HepG2 (cell line): ENCODE data around the gene FSCN2. TPM values are rescaled to one million over a fixed set of nuclear protein-coding genes. Genes with fewer than 3 reads are reported as not detected.

Experiments used
- ATRX ChIP-seq: sonication (generic); formaldehyde crosslinking; IDR thresholded peaks from 2 replicates; pipeline ENCODE4 v1.4.0; 2020; ENCODE audit warnings: missing genetic modification reagents, borderline replicate concordance
- CCAR2 ChIP-seq: fragments of 200-400 bp; formaldehyde crosslinking; optimal IDR thresholded peaks from 2 replicates; pipeline ENCODE3; 2018; ENCODE audit warnings: low read depth, mild to moderate bottlenecking, low read length, moderate library complexity
- GMEB1 ChIP-seq: sonication (generic); formaldehyde crosslinking; IDR thresholded peaks from 2 replicates; pipeline ENCODE4 v1.5.1; 2020; ENCODE audit warnings: missing genetic modification reagents, mild to moderate bottlenecking, borderline replicate concordance
- GTF2F1 ChIP-seq: fragments of 150-350 bp; IDR thresholded peaks from 2 replicates; pipeline ENCODE4 v1.6.1; 2014; ENCODE audit warnings: low read length
- HES4 ChIP-seq: sonication (generic); formaldehyde crosslinking; IDR thresholded peaks from 2 replicates; pipeline ENCODE4 v1.9.0; 2021; ENCODE audit warnings: mild to moderate bottlenecking, missing genetic modification reagents, borderline replicate concordance
- HMG20A ChIP-seq: IDR thresholded peaks from 2 replicates; pipeline ENCODE4 v1.6.1; 2016; ENCODE audit warnings: borderline replicate concordance
- KLF11 ChIP-seq: IDR thresholded peaks from 2 replicates; pipeline ENCODE4 v1.6.1; 2016; ENCODE audit warnings: missing compliant biosample characterization
- MAFK ChIP-seq, 2 experiments: IDR thresholded peaks in 1 of 2; conservative IDR thresholded peaks in 1 of 2; 2 replicates each; pipeline ENCODE4 v1.6.1; 2011; ENCODE audit warnings: improper control_type of control experiment in 2 of 2, low read length in 2 of 2
- MAZ ChIP-seq, 2 experiments: sonication (generic) in 1 of 2; formaldehyde crosslinking in 1 of 2; IDR thresholded peaks; 2 replicates each; pipeline versions ENCODE4 v1.5.0 to v1.6.1; 2012 to 2020; ENCODE audit warnings: low read depth in 2 of 2, mild to moderate bottlenecking in 2 of 2, borderline replicate concordance in 1 of 2, improper control_type of control experiment in 1 of 2, low read length in 1 of 2, missing genetic modification reagents in 1 of 2, moderate library complexity in 1 of 2
- MTA3 ChIP-seq: sonication (generic); formaldehyde crosslinking; IDR thresholded peaks from 2 replicates; pipeline ENCODE4 v1.4.0; 2020; ENCODE audit warnings: missing genetic modification reagents
- NFE2L2 ChIP-seq: fragments of 150-350 bp; IDR thresholded peaks from 2 replicates; pipeline ENCODE4 v1.6.1; 2014; ENCODE audit warnings: low read length
- PAX8 ChIP-seq: sonication (generic); formaldehyde crosslinking; IDR thresholded peaks from 2 replicates; pipeline ENCODE4 v1.8.0; 2022; ENCODE audit warnings: mild to moderate bottlenecking, missing genetic modification reagents, borderline replicate concordance
- RFX3 ChIP-seq: IDR thresholded peaks from 2 replicates; pipeline ENCODE4 v1.6.1; 2016; ENCODE audit warnings: missing biosample characterization, missing genetic modification reagents
- SAFB2 ChIP-seq: sonication (generic); formaldehyde crosslinking; IDR thresholded peaks from 2 replicates; pipeline ENCODE4 v1.5.1; 2020; ENCODE audit warnings: missing genetic modification reagents, low read depth, mild to moderate bottlenecking, borderline replicate concordance
- SRSF9 ChIP-seq: fragments of 200-400 bp; formaldehyde crosslinking; IDR thresholded peaks from 2 replicates; pipeline ENCODE4 v1.6.1; 2018; ENCODE audit warnings: borderline replicate concordance, mild to moderate bottlenecking, low read depth, low read length; ENCODE audit not compliant: insufficient read depth, poor library complexity, severe bottlenecking
- TEAD3 ChIP-seq: optimal IDR thresholded peaks from 2 replicates; pipeline ENCODE3; 2016; ENCODE audit warnings: borderline replicate concordance
- ZNF260 ChIP-seq: sonication (generic); formaldehyde crosslinking; IDR thresholded peaks from 2 replicates; pipeline ENCODE4 v1.4.0; 2020; ENCODE audit warnings: missing genetic modification reagents, low read depth, mild to moderate bottlenecking, borderline replicate concordance
- ZNF263 ChIP-seq: sonication (generic); formaldehyde crosslinking; IDR thresholded peaks from 2 replicates; pipeline ENCODE4 v1.4.0; 2020; ENCODE audit warnings: missing genetic modification reagents
- ZNF264 ChIP-seq: sonication (generic); formaldehyde crosslinking; IDR thresholded peaks from 2 replicates; pipeline ENCODE4 v1.4.0; 2020; ENCODE audit warnings: missing genetic modification reagents
- ZNF343 ChIP-seq: sonication (generic); formaldehyde crosslinking; IDR thresholded peaks from 2 replicates; pipeline ENCODE4 v1.4.0; 2020; ENCODE audit warnings: mild to moderate bottlenecking, missing genetic modification reagents
- ZNF468 ChIP-seq: sonication (generic); formaldehyde crosslinking; IDR thresholded peaks from 2 replicates; pipeline ENCODE4 v1.8.0; 2022; ENCODE audit warnings: mild to moderate bottlenecking, moderate library complexity, missing genetic modification reagents
- ZNF580 ChIP-seq: IDR thresholded peaks from 2 replicates; pipeline ENCODE4 v1.6.1; 2016; ENCODE audit warnings: low read depth, borderline replicate concordance
- ZNF773 ChIP-seq: sonication (generic); formaldehyde crosslinking; IDR thresholded peaks from 2 replicates; pipeline ENCODE4 v1.4.0; 2020; ENCODE audit warnings: missing genetic modification reagents, borderline replicate concordance
- polyA plus RNA-seq, 8 experiments: library from polyadenylated mRNA; depleted of rRNA in 3 of 8; stranded (reverse) in 7 of 8; unstranded in 1 of 8; fragments of >200 nt; fragmentation: Illumina TruSeq in 4 of 8; extraction: Trizol in 4 of 8; gene quantifications; 2 replicates each; pipeline versions ENCODE4 v1.2.1 to v1.2.3, GENCODE V29; 2011 to 2016; ENCODE audit warnings: low read depth in 4 of 8, missing spikeins in 1 of 8, mixed read lengths in 1 of 8; ENCODE audit not compliant: insufficient read depth in 1 of 8
- total RNA-seq, 5 experiments: library from RNA; depleted of rRNA; stranded (reverse); fragments of >200 nt; fragmentation: Illumina TruSeq; extraction: Trizol; gene quantifications; 2 replicates each; pipeline ENCODE4 v1.2.3, GENCODE V29; 2016; ENCODE audit warnings: low read depth in 1 of 5
- TF ChIP-seq, protein P1 (sequence below): sonication (generic); formaldehyde crosslinking; conservative IDR thresholded peaks from 2 replicates; pipeline ENCODE4 v1.5.0; 2020; ENCODE audit warnings: missing genetic modification reagents

The FSCN2 gene
- total and polyA plus RNA-seq, 2 of the 13 experiments (the other 11 are each of a cell fraction or from before 2014, with no cell fraction given): 0.09 TPM; not detected in 1

DNA sequence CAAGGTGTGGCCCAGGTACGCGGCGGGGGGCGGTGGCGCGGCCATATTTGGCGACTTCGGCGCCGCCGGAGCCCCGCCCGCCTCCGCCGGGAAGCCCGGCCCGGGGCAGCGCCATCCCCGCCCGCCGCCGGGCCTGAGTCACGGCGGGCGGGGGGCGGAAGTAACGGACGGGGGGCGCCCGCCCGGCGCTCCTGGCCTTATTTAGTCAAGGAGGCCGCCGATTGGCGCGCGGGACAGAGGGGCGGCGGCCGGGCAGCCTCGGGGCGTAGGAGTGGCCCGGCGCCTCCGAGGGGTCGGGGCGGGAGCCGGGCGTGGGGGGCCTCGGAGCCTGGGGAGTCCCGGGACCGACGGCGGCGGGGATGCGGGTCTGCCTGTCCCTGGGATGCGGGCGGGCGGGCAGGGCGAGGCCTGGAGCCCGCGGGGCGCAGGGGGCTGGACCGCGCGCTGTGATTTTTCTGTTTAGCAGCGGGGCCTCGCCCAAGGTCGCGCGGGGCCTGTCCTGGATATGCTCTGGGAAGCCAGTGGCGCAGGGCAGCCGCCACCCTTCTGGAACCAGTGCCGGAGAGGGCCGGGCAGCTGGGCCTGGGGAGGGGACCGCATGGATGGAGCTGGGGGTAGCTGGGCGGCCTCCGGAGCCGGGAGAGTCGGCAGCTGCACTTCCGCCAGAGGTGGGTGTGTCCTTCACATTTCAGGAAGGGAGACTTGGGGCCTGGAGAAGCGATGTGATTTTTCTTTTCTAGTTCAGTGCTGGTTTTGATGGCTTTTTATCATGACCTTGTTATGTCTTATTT lies 13.2 kb upstream of the FSCN2 start (continued):
- TF ChIP-seq RFX3 (CRISPR knock-in tag) (no peak), MAFK (conservative IDR thresholded peaks at IDR 0.05 in 1 of 2, IDR thresholded peaks at IDR 0.05 in 1 of 2; ENCODE audit: low read length in 2 of 2) (no peak), ZNF580 (CRISPR knock-in tag) (no peak), MAZ (IDR thresholded peaks at IDR 0.05; ENCODE audit: borderline replicate concordance, low read depth, low read length) (peak; percentile 51; the same call in 1 of the 2 replicates), MAZ (CRISPR knock-in tag; IDR thresholded peaks at IDR 0.05; ENCODE audit: low read depth) (peak; percentile 60), ZNF773 (CRISPR knock-in tag) (peak; percentile 74; the same call in 1 of the 2 replicates), SRSF9 (no peak), ZNF343 (no peak), GMEB1 (CRISPR knock-in tag) (peak; percentile 17; the same call in 1 of the 2 replicates), TEAD3 (no peak), GTF2F1 (no peak), HMG20A (CRISPR knock-in tag) (no peak), ZNF263 (CRISPR knock-in tag) (peak; percentile 35; the same call in 1 of the 2 replicates), KLF11 (no peak), HES4 (CRISPR knock-in tag) (no peak), MTA3 (CRISPR knock-in tag) (no peak), SAFB2 (CRISPR knock-in tag) (no peak), CCAR2 (no peak), NFE2L2 (no peak), ATRX (no peak), ZNF264 (CRISPR knock-in tag) (no peak), ZNF468 (CRISPR knock-in tag) (no peak), PAX8 (CRISPR knock-in tag) (no peak), ZNF260 (no peak)
- TF ChIP-seq, protein P1, sequence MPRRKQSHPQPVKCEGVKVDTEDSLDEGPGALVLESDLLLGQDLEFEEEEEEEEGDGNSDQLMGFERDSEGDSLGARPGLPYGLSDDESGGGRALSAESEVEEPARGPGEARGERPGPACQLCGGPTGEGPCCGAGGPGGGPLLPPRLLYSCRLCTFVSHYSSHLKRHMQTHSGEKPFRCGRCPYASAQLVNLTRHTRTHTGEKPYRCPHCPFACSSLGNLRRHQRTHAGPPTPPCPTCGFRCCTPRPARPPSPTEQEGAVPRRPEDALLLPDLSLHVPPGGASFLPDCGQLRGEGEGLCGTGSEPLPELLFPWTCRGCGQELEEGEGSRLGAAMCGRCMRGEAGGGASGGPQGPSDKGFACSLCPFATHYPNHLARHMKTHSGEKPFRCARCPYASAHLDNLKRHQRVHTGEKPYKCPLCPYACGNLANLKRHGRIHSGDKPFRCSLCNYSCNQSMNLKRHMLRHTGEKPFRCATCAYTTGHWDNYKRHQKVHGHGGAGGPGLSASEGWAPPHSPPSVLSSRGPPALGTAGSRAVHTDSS (CRISPR knock-in tag): 0 out of 2 replicates have a peak, but pooled peaks have one; percentile 80
